Panc1 (cell line): ENCODE measurements around the gene SLC35F4.

Experiments used
- CTCF ChIP-seq: fragments of 450-650 bp; IDR thresholded peaks from 2 replicates; pipeline ENCODE4 v1.5.1; 2017; ENCODE audit warnings: mild to moderate bottlenecking
- SIN3A ChIP-seq: IDR thresholded peaks from 2 replicates; pipeline ENCODE4 v1.6.1; 2012; ENCODE audit warnings: low read depth, mild to moderate bottlenecking, low read length, moderate library complexity, borderline replicate concordance; ENCODE audit not compliant: insufficient read depth
- TCF7L2 ChIP-seq: IDR thresholded peaks from 2 replicates; pipeline ENCODE4 v1.6.1; 2011; ENCODE audit warnings: mild to moderate bottlenecking, low read depth, low read length, inconsistent platforms

DNA sequence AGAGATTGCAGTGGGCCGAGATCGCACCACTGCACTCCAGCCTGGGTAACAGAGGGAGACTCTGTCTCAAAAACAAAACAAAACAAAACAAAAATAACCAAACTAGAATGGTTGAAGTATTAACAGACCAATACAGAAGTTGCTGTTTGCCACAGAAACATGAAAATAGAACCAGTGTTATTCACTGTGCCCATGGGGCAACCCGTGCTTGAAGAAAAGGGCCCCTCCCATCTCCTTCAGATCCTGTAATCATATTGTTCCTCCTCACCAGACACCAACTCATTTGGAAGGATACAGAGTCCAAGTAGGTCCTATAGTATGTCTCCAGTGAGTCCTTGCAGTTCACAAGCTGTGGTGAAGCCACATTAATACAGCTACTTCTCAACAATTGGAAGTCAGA lies 30.9 kb downstream of the SLC35F4 start:
- TF ChIP-seq CTCF (no peak), TCF7L2 (no peak), SIN3A (no peak)
